ENCODE data around the gene HOXB3. TPM values are rescaled to one million over a fixed set of nuclear protein-coding genes. Genes with fewer than 3 reads are reported as not detected.

HOXB3 gene
- total and polyA plus RNA-seq, 12 donors = 0.24 to 5.9 (median 1.1) TPM

GRCh38 chr17:48551596-48552465, 38.2 kb downstream of the HOXB3 start:
- ATAC-seq (no peak), DNase-seq (no peak)
- Histone ChIP-seq H3K9me3 (no peaks in the 10 kb centered on the region), H3K4me1 (peaks cover 0 to 29% (median 0%) of the 10 kb centered on the region in 9 donors), H3K36me3 (peaks cover 0 to 4% (median 0%) of the 10 kb centered on the region in 9 donors), H3K4me3 (no peak overlapping the region), H3K27me3 (peaks cover 0 to 100% (median 96%) of the 10 kb centered on the region in 7 donors), H3K27ac (no peak overlapping the region)
- WGBS, 2 donors = 42 to 48% methylated on average over 47 of the region's 47 CpGs
- intact Hi-C loops (cut with DNase I) = no loop called here
- no peak for TF ChIP-seq CTCF (IDR thresholded peaks at IDR 0.05)

- Histone ChIP-seq H3K36me3 (peaks cover 0 to 4% (median 0%) of the 10 kb centered on the region in 9 donors), H3K4me1 (peaks cover 0 to 33% (median 6%) of the 10 kb centered on the region in 9 donors), H3K27ac (no peak overlapping the region), H3K4me3 (no peak overlapping the region), H3K9me3 (no peaks in the 10 kb centered on the region), H3K27me3 (peaks cover 0 to 100% (median 96%) of the 10 kb centered on the region in 7 donors)
- intact Hi-C loops (cut with DNase I) = no loop called here
- DNase-seq = no peak
- no peak for TF ChIP-seq CTCF (IDR thresholded peaks at IDR 0.05)
- no peak for ATAC-seq
- WGBS, 2 donors = 47 to 56% methylated on average over 19 of the region's 19 CpGs
Observed at GRCh38 chr17:48551214-48551555, 38.9 kb downstream of the HOXB3 start.

GRCh38 chr17:48550502-48551213, 39.4 kb downstream of the HOXB3 start:
- ATAC-seq = no peak
- DNase-seq = no peak
- TF ChIP-seq CTCF (IDR thresholded peaks at IDR 0.05) = no peak
- Histone ChIP-seq H3K36me3 (peaks cover 0 to 4% (median 0%) of the 10 kb centered on the region in 9 donors), H3K9me3 (no peaks in the 10 kb centered on the region), H3K4me1 (peaks cover 0 to 35% (median 11%) of the 10 kb centered on the region in 9 donors), H3K27me3 (peaks cover 0 to 100% (median 96%) of the 10 kb centered on the region in 7 donors), H3K4me3 (no peak overlapping the region), H3K27ac (no peak overlapping the region)
- WGBS, 2 donors = 25 to 47% methylated on average over 67 to 70 of the region's 70 CpGs
- intact Hi-C loops (cut with DNase I) = no loop called here

- H3K36me3 ChIP-seq = peaks cover 0 to 4% (median 0%) of the 10 kb centered on the region in 9 donors
- H3K4me1 ChIP-seq = peaks cover 0 to 39% (median 16%) of the 10 kb centered on the region in 9 donors
- H3K27ac ChIP-seq = no peak overlapping the region
- DNase-seq (no peak), ATAC-seq (no peak)
- intact Hi-C loops (cut with DNase I) = loop anchor here in 1 of 10 donors (2.0 kb wide), 1 partner anchor 19 kb away; no protein-coding TSS in a partner anchor
- H3K27me3 ChIP-seq = peaks cover 0 to 100% (median 97%) of the 10 kb centered on the region in 7 donors
- H3K4me3 ChIP-seq = no peak overlapping the region
- 39 to 50% methylated on average over 18 of the region's 18 CpGs for WGBS, 2 donors
- H3K9me3 ChIP-seq = no peaks in the 10 kb centered on the region
- no peak for TF ChIP-seq CTCF (IDR thresholded peaks at IDR 0.05)
Observed at GRCh38 chr17:48549914-48550501, 40.0 kb downstream of the HOXB3 start.

Data from heart right ventricle (tissue), 16 donors.